IPS-18c (cell line): ENCODE measurements around the gene TAF4.

Experiments
- H3K4me3 ChIP-seq: 2 replicates; pipeline ENCODE4 v1.7.0; 2013; ENCODE audit warnings: low read depth, mild to moderate bottlenecking, low read length, moderate library complexity; ENCODE audit not compliant: insufficient read depth
- H3K9me3 ChIP-seq: one replicate; pipeline ENCODE4 v1.6.1; 2013; ENCODE audit warnings: mild to moderate bottlenecking, low read length, moderate library complexity; ENCODE audit not compliant: control insufficient read depth, insufficient read depth

The TAF4 gene

GRCh38 chr20:62020935-62021701 is 44.6 kb downstream of the TAF4 start:
- no peaks in the 10 kb centered on the region for H3K9me3 ChIP-seq
- no peak overlapping the region for H3K4me3 ChIP-seq

GRCh38 chr20:62019881-62020492 is 45.7 kb downstream of the TAF4 start:
- Histone ChIP-seq H3K4me3 (no peak overlapping the region), H3K9me3 (no peaks in the 10 kb centered on the region)

- H3K4me3 ChIP-seq = no peak overlapping the region
- no peaks in the 10 kb centered on the region for H3K9me3 ChIP-seq
Measured at GRCh38 chr20:62019144-62019805, 46.4 kb downstream of the TAF4 start.

GRCh38 chr20:62018437-62019143 is 47.1 kb downstream of the TAF4 start:
- no peaks in the 10 kb centered on the region for H3K9me3 ChIP-seq

GRCh38 chr20:62015540-62016288 is 50.0 kb downstream of the TAF4 start:
- no peaks in the 10 kb centered on the region for H3K9me3 ChIP-seq

More at GRCh38 chr20:62018437-62019143, 47.1 kb downstream of the TAF4 start:
- no peak overlapping the region for H3K4me3 ChIP-seq

GRCh38 chr20:62014889-62015537 is 50.7 kb downstream of the TAF4 start:
- Histone ChIP-seq H3K9me3 (no peaks in the 10 kb centered on the region), H3K4me3 (no peak overlapping the region)

More at GRCh38 chr20:62015540-62016288, 50.0 kb downstream of the TAF4 start:
- no peak overlapping the region for H3K4me3 ChIP-seq

- H3K9me3 ChIP-seq = no peaks in the 10 kb centered on the region
- H3K4me3 ChIP-seq = no peak overlapping the region
Measured at GRCh38 chr20:62014488-62014775, 51.2 kb downstream of the TAF4 start.

GRCh38 chr20:62012631-62013030 is 53.0 kb downstream of the TAF4 start:
- no peak overlapping the region for H3K4me3 ChIP-seq
- H3K9me3 ChIP-seq = no peaks in the 10 kb centered on the region

GRCh38 chr20:62011938-62012534 is 53.6 kb downstream of the TAF4 start:
- Histone ChIP-seq H3K4me3 (no peak overlapping the region), H3K9me3 (no peaks in the 10 kb centered on the region)

- Histone ChIP-seq H3K4me3 (no peak overlapping the region), H3K9me3 (no peaks in the 10 kb centered on the region)
Measured at GRCh38 chr20:62011403-62011790, 54.3 kb downstream of the TAF4 start.

- Histone ChIP-seq H3K9me3 (no peaks in the 10 kb centered on the region), H3K4me3 (no peak overlapping the region)
Measured at GRCh38 chr20:62010551-62011402, 54.9 kb downstream of the TAF4 start.

- H3K9me3 ChIP-seq = no peaks in the 10 kb centered on the region
- H3K4me3 ChIP-seq = no peak overlapping the region
Measured at GRCh38 chr20:62009869-62010445, 55.7 kb downstream of the TAF4 start.

- Histone ChIP-seq H3K9me3 (no peaks in the 10 kb centered on the region), H3K4me3 (no peak overlapping the region)
Measured at GRCh38 chr20:62009322-62009721, 56.4 kb downstream of the TAF4 start.

- no peaks in the 10 kb centered on the region for H3K9me3 ChIP-seq
- H3K4me3 ChIP-seq = no peak overlapping the region
Measured at GRCh38 chr20:62008643-62009183, 57.0 kb downstream of the TAF4 start.

GRCh38 chr20:62007127-62007647 is 58.5 kb downstream of the TAF4 start:
- Histone ChIP-seq H3K4me3 (no peak overlapping the region), H3K9me3 (no peaks in the 10 kb centered on the region)
